Renal cortex interstitium (tissue), 11 donors: ENCODE data around the gene MKX. TPM values are rescaled to one million over a fixed set of nuclear protein-coding genes. Genes with fewer than 3 reads are reported as not detected.

Experiments
- DNase-seq, 11 donors: peaks; one replicate each; pipeline ENCODE4 v3.0.0-alpha.2; 2013; ENCODE audit warnings: low read depth in 9 of 11, low spot score in 4 of 11; ENCODE audit errors: extremely low read depth in 1 of 11
- polyA plus RNA-seq, 3 donors: library from polyadenylated mRNA; unstranded; fragments of 120-200 nt; gene quantifications; one replicate each; pipeline ENCODE4 v1.2.1, GENCODE V29; 2013; ENCODE audit not compliant: insufficient read length in 3 of 3

Gene MKX
- polyA plus RNA-seq, 3 donors = 0.09 to 0.55 (median 0.39) TPM

GRCh38 chr10:27635290-27635689 is 110.3 kb downstream of the MKX start:
- DNase-seq = no peak

GRCh38 chr10:27628621-27629020 is 117.0 kb downstream of the MKX start:
- no peak for DNase-seq

- DNase-seq = no peak
Measured at GRCh38 chr10:27626890-27627289, 118.7 kb downstream of the MKX start.

GRCh38 chr10:27625452-27626211 is 120.0 kb downstream of the MKX start:
- DNase-seq = no peak

- no peak for DNase-seq
Measured at GRCh38 chr10:27624941-27625340, 120.7 kb downstream of the MKX start.

Other genes with a start within 250 kb of the MKX start
- gene RAB18, start 241.5 kb downstream of the MKX start, polyA plus RNA-seq = 100 to 1,000 TPM; 109 to 130 (median 112) TPM